Neural cell (in vitro differentiated cells): ENCODE measurements around the gene FCHO1. TPM values are rescaled to one million over a fixed set of nuclear protein-coding genes. Genes with fewer than 3 reads are reported as not detected.

Source experiments
- H2AFZ ChIP-seq: fragments of 200-600, 300-800 bp; sonication (generic), shearing (Covaris generic); 2 replicates; pipeline ENCODE4 v1.6.0; 2014; ENCODE audit warnings: low read depth, mild to moderate bottlenecking, antibody characterized with exemption, low read length, moderate library complexity
- H3F3A ChIP-seq: fragments of 200-600 bp; shearing (Covaris generic); 2 replicates; pipeline ENCODE4 v1.6.1; 2016; ENCODE audit warnings: mild to moderate bottlenecking, moderate library complexity, mixed read lengths, antibody characterized with exemption, low read length; ENCODE audit not compliant: insufficient read depth, poor library complexity, severe bottlenecking
- H3K27ac ChIP-seq: fragments of 200-600, 300-800 bp; sonication (generic), shearing (Covaris generic); 2 replicates; pipeline ENCODE4 v1.5.1; 2014; ENCODE audit warnings: mild to moderate bottlenecking, low read length, moderate library complexity
- H3K27me3 ChIP-seq: fragments of 300-800, 200-600 bp; sonication (generic), shearing (Covaris generic); 2 replicates; pipeline ENCODE4 v1.6.0; 2014; ENCODE audit warnings: mild to moderate bottlenecking, low read depth, low read length, moderate library complexity; ENCODE audit not compliant: insufficient read depth
- H3K36me3 ChIP-seq: fragments of 300-800, 200-600 bp; sonication (generic), shearing (Covaris generic); 2 replicates; pipeline ENCODE4 v1.5.1; 2014; ENCODE audit warnings: mild to moderate bottlenecking, antibody characterized with exemption, low read length, moderate library complexity; ENCODE audit not compliant: insufficient read depth
- H3K4me2 ChIP-seq: fragments of 300-800, 200-600 bp; sonication (generic), shearing (Covaris generic); 2 replicates; pipeline ENCODE4 v1.6.0; 2014; ENCODE audit warnings: mild to moderate bottlenecking, low read length
- H3K4me3 ChIP-seq: fragments of 300-800, 200-600 bp; sonication (generic), shearing (Covaris generic); 2 replicates; pipeline ENCODE4 v1.5.1; 2014; ENCODE audit warnings: mild to moderate bottlenecking, low read length, moderate library complexity
- H3K79me2 ChIP-seq: fragments of 200-600 bp; shearing (Covaris generic); replicated peaks from 2 replicates; pipeline ENCODE4 v1.6.0; 2014; ENCODE audit warnings: mild to moderate bottlenecking, low read length, moderate library complexity; ENCODE audit not compliant: insufficient read depth
- H3K9ac ChIP-seq: fragments of 300-800, 200-600 bp; sonication (generic), shearing (Covaris generic); 2 replicates; pipeline ENCODE4 v1.6.1; 2016; ENCODE audit warnings: mild to moderate bottlenecking, low read length, mixed read lengths
- H3K9me2 ChIP-seq: fragments of 200-600 bp; shearing (Covaris generic); 2 replicates; pipeline ENCODE4 v1.6.1; 2016; ENCODE audit warnings: mild to moderate bottlenecking, low read length, mixed read lengths; ENCODE audit not compliant: insufficient read depth
- H3K9me3 ChIP-seq: fragments of 200-600, 300-800 bp; sonication (generic), shearing (Covaris generic); 2 replicates; pipeline ENCODE4 v1.6.1; 2016; ENCODE audit warnings: mild to moderate bottlenecking, mixed run types, low read length, moderate library complexity, mixed read lengths
- H4K20me1 ChIP-seq: fragments of 200-600 bp; shearing (Covaris generic); 2 replicates; pipeline ENCODE4 v1.6.1; 2016; ENCODE audit warnings: mild to moderate bottlenecking, mixed run types; ENCODE audit not compliant: insufficient read depth
- EP300 ChIP-seq: fragments of 450-650 bp; conservative IDR thresholded peaks from 2 replicates; pipeline ENCODE4 v1.6.1; 2014; ENCODE audit warnings: antibody characterized with exemption, mild to moderate bottlenecking, moderate library complexity; ENCODE audit not compliant: poor library complexity, severe bottlenecking
- EZH2 ChIP-seq: fragments of 200-600, 300-800 bp; shearing (Covaris generic), sonication (generic); IDR thresholded peaks from 2 replicates; pipeline ENCODE4 v1.6.1; 2014; ENCODE audit warnings: antibody characterized with exemption, low read length, borderline replicate concordance, mild to moderate bottlenecking; ENCODE audit not compliant: insufficient read depth, poor library complexity, severe bottlenecking
- MXI1 ChIP-seq: fragments of 450-650 bp; conservative IDR thresholded peaks from 2 replicates; pipeline ENCODE4 v1.6.1; 2014; ENCODE audit warnings: antibody characterized with exemption, mild to moderate bottlenecking; ENCODE audit not compliant: poor library complexity, severe bottlenecking
- POLR2AphosphoS5 ChIP-seq: IDR thresholded peaks from 2 replicates; pipeline ENCODE4 v1.6.1; 2012
- RAD21 ChIP-seq: fragments of 450-650 bp; conservative IDR thresholded peaks from 2 replicates; pipeline ENCODE4 v1.6.1; 2014; ENCODE audit warnings: antibody characterized with exemption, mild to moderate bottlenecking, moderate library complexity
- REST ChIP-seq: IDR thresholded peaks from 2 replicates; pipeline ENCODE4 v1.6.1; 2012; ENCODE audit warnings: borderline replicate concordance
- SMC3 ChIP-seq: fragments of 450-650 bp; conservative IDR thresholded peaks from 2 replicates; pipeline ENCODE4 v1.6.1; 2014; ENCODE audit warnings: antibody characterized with exemption, mild to moderate bottlenecking, moderate library complexity; ENCODE audit not compliant: poor library complexity
- TAF1 ChIP-seq: IDR thresholded peaks from 2 replicates; pipeline ENCODE4 v1.6.1; 2012; ENCODE audit warnings: low read depth
- polyA plus RNA-seq: library from polyadenylated mRNA; depleted of rRNA; stranded (reverse); fragments of >200 nt; gene quantifications from 2 replicates; pipeline ENCODE4 v1.2.3, GENCODE V29; 2014
- TF ChIP-seq, protein P1 (sequence below): fragments of 450-650 bp; IDR thresholded peaks from 2 replicates; pipeline ENCODE4 v1.5.1; 2014; ENCODE audit warnings: antibody characterized with exemption, mild to moderate bottlenecking, moderate library complexity; ENCODE audit not compliant: poor library complexity, severe bottlenecking

Gene FCHO1
- polyA plus RNA-seq, 1 donor from 2014 or later: 39.7 TPM

GRCh38 chr19:17770613-17771012, 19.3 kb downstream of the FCHO1 start:
- no peak for TF ChIP-seq EP300
- TF ChIP-seq SMC3: no peak
- TF ChIP-seq EZH2: no peak
- no peak for TF ChIP-seq RAD21
- TF ChIP-seq, protein P1, sequence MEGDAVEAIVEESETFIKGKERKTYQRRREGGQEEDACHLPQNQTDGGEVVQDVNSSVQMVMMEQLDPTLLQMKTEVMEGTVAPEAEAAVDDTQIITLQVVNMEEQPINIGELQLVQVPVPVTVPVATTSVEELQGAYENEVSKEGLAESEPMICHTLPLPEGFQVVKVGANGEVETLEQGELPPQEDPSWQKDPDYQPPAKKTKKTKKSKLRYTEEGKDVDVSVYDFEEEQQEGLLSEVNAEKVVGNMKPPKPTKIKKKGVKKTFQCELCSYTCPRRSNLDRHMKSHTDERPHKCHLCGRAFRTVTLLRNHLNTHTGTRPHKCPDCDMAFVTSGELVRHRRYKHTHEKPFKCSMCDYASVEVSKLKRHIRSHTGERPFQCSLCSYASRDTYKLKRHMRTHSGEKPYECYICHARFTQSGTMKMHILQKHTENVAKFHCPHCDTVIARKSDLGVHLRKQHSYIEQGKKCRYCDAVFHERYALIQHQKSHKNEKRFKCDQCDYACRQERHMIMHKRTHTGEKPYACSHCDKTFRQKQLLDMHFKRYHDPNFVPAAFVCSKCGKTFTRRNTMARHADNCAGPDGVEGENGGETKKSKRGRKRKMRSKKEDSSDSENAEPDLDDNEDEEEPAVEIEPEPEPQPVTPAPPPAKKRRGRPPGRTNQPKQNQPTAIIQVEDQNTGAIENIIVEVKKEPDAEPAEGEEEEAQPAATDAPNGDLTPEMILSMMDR: no peak
- no peak for TF ChIP-seq TAF1
- no peak for TF ChIP-seq POLR2AphosphoS5
- TF ChIP-seq MXI1: no peak
- no peak for TF ChIP-seq REST
- Histone ChIP-seq H3K27me3 (no peaks in the 10 kb centered on the region), H3K9ac (no peak overlapping the region), H3K4me2 (no peak overlapping the region), H3K9me2 (no peaks in the 10 kb centered on the region), H3K9me3 (no peaks in the 10 kb centered on the region), H4K20me1 (no peaks in the 10 kb centered on the region), H3K27ac (no peak overlapping the region), H3K36me3 (peaks cover 4% of the 10 kb centered on the region), H2AFZ (no peak overlapping the region), H3K4me3 (no peak overlapping the region), H3K79me2 (no peaks in the 10 kb centered on the region), H3F3A (no peaks in the 10 kb centered on the region)

DNA sequence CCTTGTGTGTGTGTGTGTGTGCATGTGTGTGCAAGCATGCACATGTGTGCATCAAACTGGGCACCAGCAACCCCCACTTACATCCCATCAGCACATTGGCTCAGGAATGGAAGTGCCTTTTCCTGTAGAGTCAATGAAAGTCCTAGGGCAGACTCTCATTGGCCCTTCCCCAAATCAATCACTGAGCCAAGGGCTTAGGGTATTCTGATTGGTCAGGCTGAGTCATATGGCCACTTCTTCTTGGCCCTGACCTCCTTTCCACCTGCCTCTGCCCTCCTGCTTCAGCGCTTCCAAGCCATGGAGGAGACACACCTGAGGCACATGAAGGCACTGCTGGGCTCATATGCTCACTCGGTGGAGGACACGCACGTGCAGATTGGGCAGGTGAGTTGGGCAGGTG, 20.9 kb downstream of the FCHO1 start:
- no peaks in the 10 kb centered on the region for H4K20me1 ChIP-seq
- no peaks in the 10 kb centered on the region for H3K27me3 ChIP-seq
- no peak overlapping the region for H3K4me3 ChIP-seq
- peaks cover 4% of the 10 kb centered on the region for H3K36me3 ChIP-seq
- H3K27ac ChIP-seq: no peak overlapping the region
- no peaks in the 10 kb centered on the region for H3K9me3 ChIP-seq
- no peak overlapping the region for H2AFZ ChIP-seq
- H3K9me2 ChIP-seq: no peaks in the 10 kb centered on the region
- no peaks in the 10 kb centered on the region for H3F3A ChIP-seq
- H3K9ac ChIP-seq: no peak overlapping the region
- no peaks in the 10 kb centered on the region for H3K79me2 ChIP-seq
- TF ChIP-seq TAF1 (no peak), EP300 (no peak), RAD21 (no peak), MXI1 (no peak)
- no peak overlapping the region for H3K4me2 ChIP-seq
